Gastroesophageal sphincter (tissue), 3 donors: ENCODE measurements around the gene WNT5B.

ENCODE experiments used
- EP300 ChIP-seq: sonication (generic); formaldehyde crosslinking; IDR thresholded peaks from one replicate; pipeline ENCODE4 v1.6.1; 2017; ENCODE audit warnings: antibody characterized with exemption, mild to moderate bottlenecking
- POLR2A ChIP-seq, 2 donors: fragments of 450-650 bp; IDR thresholded peaks; one replicate each; pipeline ENCODE4 v1.6.1; 2017; ENCODE audit warnings: antibody characterized with exemption in 2 of 2, mild to moderate bottlenecking in 2 of 2, moderate library complexity in 1 of 2
- POLR2AphosphoS5 ChIP-seq: sonication (generic); formaldehyde crosslinking; IDR thresholded peaks from one replicate; pipeline ENCODE4 v1.6.1; 2017; ENCODE audit warnings: antibody characterized with exemption
- TF ChIP-seq, protein P1 (sequence below), 4 experiments: fragments of 200-600 bp in 2 of 4; fragments of 450-650 bp in 2 of 4; sonication (generic) in 1 of 4; IDR thresholded peaks; one replicate each; pipeline ENCODE4 v1.5.1; 2017 to 2019; ENCODE audit warnings: antibody characterized with exemption in 4 of 4, mild to moderate bottlenecking in 2 of 4, moderate library complexity in 2 of 4

DNA sequence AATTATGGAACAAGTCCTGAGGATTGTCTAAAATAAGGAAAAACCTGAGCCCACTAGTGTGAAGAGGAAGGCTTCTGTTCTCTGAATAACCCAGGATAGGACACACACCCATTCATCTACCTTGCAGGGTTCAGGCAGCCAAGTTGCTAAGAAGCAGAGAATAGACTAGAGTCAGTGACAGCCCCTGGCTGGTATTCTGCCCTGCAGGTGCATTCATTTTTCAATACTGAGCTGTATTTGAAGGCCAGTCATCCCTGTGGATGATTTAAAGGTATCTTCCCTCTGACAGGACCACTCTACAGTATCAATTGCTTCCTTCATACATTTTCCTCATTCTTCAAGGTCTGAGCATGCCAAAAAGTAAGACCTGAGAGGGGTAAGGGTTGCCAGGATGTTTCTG lies 22.9 kb downstream of the WNT5B start:
- TF ChIP-seq, protein P1, sequence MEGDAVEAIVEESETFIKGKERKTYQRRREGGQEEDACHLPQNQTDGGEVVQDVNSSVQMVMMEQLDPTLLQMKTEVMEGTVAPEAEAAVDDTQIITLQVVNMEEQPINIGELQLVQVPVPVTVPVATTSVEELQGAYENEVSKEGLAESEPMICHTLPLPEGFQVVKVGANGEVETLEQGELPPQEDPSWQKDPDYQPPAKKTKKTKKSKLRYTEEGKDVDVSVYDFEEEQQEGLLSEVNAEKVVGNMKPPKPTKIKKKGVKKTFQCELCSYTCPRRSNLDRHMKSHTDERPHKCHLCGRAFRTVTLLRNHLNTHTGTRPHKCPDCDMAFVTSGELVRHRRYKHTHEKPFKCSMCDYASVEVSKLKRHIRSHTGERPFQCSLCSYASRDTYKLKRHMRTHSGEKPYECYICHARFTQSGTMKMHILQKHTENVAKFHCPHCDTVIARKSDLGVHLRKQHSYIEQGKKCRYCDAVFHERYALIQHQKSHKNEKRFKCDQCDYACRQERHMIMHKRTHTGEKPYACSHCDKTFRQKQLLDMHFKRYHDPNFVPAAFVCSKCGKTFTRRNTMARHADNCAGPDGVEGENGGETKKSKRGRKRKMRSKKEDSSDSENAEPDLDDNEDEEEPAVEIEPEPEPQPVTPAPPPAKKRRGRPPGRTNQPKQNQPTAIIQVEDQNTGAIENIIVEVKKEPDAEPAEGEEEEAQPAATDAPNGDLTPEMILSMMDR (IDR thresholded peaks at IDR 0.05): no peak
- TF ChIP-seq POLR2A (IDR thresholded peaks at IDR 0.05): no peak
- no peak for TF ChIP-seq POLR2AphosphoS5
- TF ChIP-seq EP300: no peak
